Keratinocyte (primary cell): ENCODE results near the gene NRG4. TPM values are rescaled to one million over a fixed set of nuclear protein-coding genes. Genes with fewer than 3 reads are reported as not detected.

Experiments
- DNase-seq: peaks from one replicate; pipeline ENCODE4 v3.0.0-alpha.2; 2011; ENCODE audit warnings: low read depth, missing footprints, low spot score
- FAIRE-seq: peaks from 2 replicates; lab custom pipeline; 2011; peaks lifted over from hg19 to GRCh38; lab: Jason Lieb, UNC
- H2AFZ ChIP-seq: 2 replicates; pipeline ENCODE4 v1.6.0; 2012; ENCODE audit warnings: low read length, control low read depth, inconsistent platforms; ENCODE audit not compliant: control insufficient read depth
- H3K27ac ChIP-seq: 2 replicates; pipeline ENCODE4 v1.5.1; 2011; ENCODE audit warnings: low read length; ENCODE audit not compliant: control insufficient read depth, insufficient read depth
- H3K27me3 ChIP-seq: 3 replicates; pipeline ENCODE4 v1.6.0; 2011; ENCODE audit warnings: low read length; ENCODE audit not compliant: control insufficient read depth, insufficient read depth; ENCODE audit errors: extremely low read depth
- H3K36me3 ChIP-seq, 2 experiments: 2 replicates in 1 of 2; 3 replicates in 1 of 2; pipeline ENCODE4 v1.5.1; 2011; ENCODE audit warnings: low read length in 2 of 2, mild to moderate bottlenecking in 1 of 2; ENCODE audit not compliant: control insufficient read depth in 2 of 2, insufficient read depth in 2 of 2; ENCODE audit errors: extremely low read depth in 1 of 2
- H3K4me1 ChIP-seq: 3 replicates; pipeline ENCODE4 v1.5.1; 2011; ENCODE audit warnings: low read length; ENCODE audit not compliant: control insufficient read depth, insufficient read depth; ENCODE audit errors: extremely low read depth
- H3K4me2 ChIP-seq: 3 replicates; pipeline ENCODE4 v1.6.0; 2011; ENCODE audit warnings: low read depth, low read length; ENCODE audit not compliant: control insufficient read depth, insufficient read depth; ENCODE audit errors: extremely low read depth
- H3K4me3 ChIP-seq, 3 experiments: fragments of 200-600 bp in 1 of 3; sonication (generic) in 1 of 3; 2 replicates in 2 of 3; 3 replicates in 1 of 3; pipeline ENCODE4 v1.5.1; 2011 to 2016; ENCODE audit warnings: low read length in 3 of 3, mild to moderate bottlenecking in 3 of 3, control low read depth in 2 of 3, inconsistent platforms in 1 of 3, low read depth in 1 of 3, mixed read lengths in 1 of 3, mixed run types in 1 of 3, moderate library complexity in 1 of 3; ENCODE audit not compliant: control insufficient read depth in 2 of 3, insufficient read depth in 2 of 3; ENCODE audit errors: extremely low read depth in 1 of 3
- H3K79me2 ChIP-seq: 2 replicates; pipeline ENCODE4 v1.6.0; 2012; ENCODE audit warnings: low read length; ENCODE audit not compliant: control insufficient read depth, insufficient read depth
- H3K9ac ChIP-seq: 3 replicates; pipeline ENCODE4 v1.6.0; 2011; ENCODE audit warnings: low read length; ENCODE audit not compliant: control insufficient read depth, insufficient read depth; ENCODE audit errors: extremely low read depth
- H3K9me1 ChIP-seq: 3 replicates; pipeline ENCODE4 v1.6.0; 2011; ENCODE audit warnings: low read length; ENCODE audit not compliant: control insufficient read depth, insufficient read depth; ENCODE audit errors: extremely low read depth
- H3K9me3 ChIP-seq: 2 replicates; pipeline ENCODE4 v1.5.1; 2012; ENCODE audit warnings: low read depth, low read length; ENCODE audit not compliant: control insufficient read depth
- H4K20me1 ChIP-seq: 3 replicates; pipeline ENCODE4 v1.6.0; 2011; ENCODE audit warnings: low read length; ENCODE audit not compliant: control insufficient read depth, insufficient read depth; ENCODE audit errors: extremely low read depth
- CTCF ChIP-seq, 3 experiments: IDR thresholded peaks in 1 of 3; conservative IDR thresholded peaks in 1 of 3; optimal IDR thresholded peaks in 1 of 3; 2 replicates in 2 of 3; 3 replicates in 1 of 3; pipeline versions ENCODE3 to v1.5.1; 2011; ENCODE audit warnings: low read length in 3 of 3, mild to moderate bottlenecking in 3 of 3, moderate library complexity in 2 of 3, control low read depth in 1 of 3, inconsistent platforms in 1 of 3; ENCODE audit not compliant: insufficient read depth in 2 of 3; ENCODE audit errors: extremely low read depth in 1 of 3
- EZH2 ChIP-seq: IDR thresholded peaks from one replicate; pipeline ENCODE4 v1.6.1; 2012; ENCODE audit warnings: inconsistent platforms, mild to moderate bottlenecking, low read length, moderate library complexity
- dilution Hi-C: fragments of 300-500 bp; cut with MboI; formaldehyde crosslinking; loops from one replicate; pipeline ENCODE4 v1.7.0; 2020; ENCODE audit warnings: low sequenced_read_pairs; ENCODE audit not compliant: extremely low pct_ligation_motif_present
- polyA plus RNA-seq, 5 experiments: library from polyadenylated mRNA; depleted of rRNA in 3 of 5; stranded (reverse) in 3 of 5; stranded (forward) in 1 of 5; unstranded in 1 of 5; fragments of >200 nt; gene quantifications; 1 replicate in 1 of 5; 2 replicates in 3 of 5; 3 replicates in 1 of 5; pipeline versions ENCODE4 v1.2.1 to v1.2.3, GENCODE V29; 2011 to 2012; ENCODE audit warnings: missing spikeins in 2 of 5, low read depth in 1 of 5, low replicate concordance in 1 of 5

NRG4 gene
- polyA plus RNA-seq, 1 donor (not counting 4 experiments of a cell fraction or from before 2014, with no cell fraction given) = 0.96 TPM

GRCh38 chr15:76010613-76011012 is 1.6 kb downstream of the NRG4 start:
- DNase-seq (no peak), FAIRE-seq (no peak)
- H4K20me1 ChIP-seq = no peaks in the 10 kb centered on the region
- no peak overlapping the region for H3K27ac ChIP-seq
- no peaks in the 10 kb centered on the region for H3K9me3 ChIP-seq
- H3K4me2 ChIP-seq = no peak overlapping the region
- dilution Hi-C loops = no loop called here
- no peak overlapping the region for H3K4me3 ChIP-seq
- H3K27me3 ChIP-seq = no peaks in the 10 kb centered on the region
- no peaks in the 10 kb centered on the region for H3K9me1 ChIP-seq
- no peaks in the 10 kb centered on the region for H3K36me3 ChIP-seq
- H3K4me1 ChIP-seq = peaks cover 4% of the 10 kb centered on the region
- no peak for TF ChIP-seq CTCF (optimal IDR thresholded peaks at IDR 0.05 in 1 of 3, IDR thresholded peaks at IDR 0.05 in 1 of 3, conservative IDR thresholded peaks at IDR 0.05 in 1 of 3; ENCODE audit: extremely low read depth in 1 of 3, insufficient read depth in 2 of 3, low read length in 3 of 3)
- no peak for TF ChIP-seq EZH2
- no peaks in the 10 kb centered on the region for H3K79me2 ChIP-seq
- H2AFZ ChIP-seq = no peak overlapping the region
- no peak overlapping the region for H3K9ac ChIP-seq

- H3K9ac ChIP-seq = no peak overlapping the region
- no peak overlapping the region for H2AFZ ChIP-seq
- no peaks in the 10 kb centered on the region for H4K20me1 ChIP-seq
- H3K4me2 ChIP-seq = no peak overlapping the region
- H3K27ac ChIP-seq = no peak overlapping the region
- no peaks in the 10 kb centered on the region for H3K36me3 ChIP-seq
- DNase-seq = no peak
- H3K79me2 ChIP-seq = no peaks in the 10 kb centered on the region
- dilution Hi-C loops = no loop called here
- no peak overlapping the region for H3K4me3 ChIP-seq
- H3K9me1 ChIP-seq = no peaks in the 10 kb centered on the region
- no peaks in the 10 kb centered on the region for H3K9me3 ChIP-seq
- no peaks in the 10 kb centered on the region for H3K27me3 ChIP-seq
- TF ChIP-seq CTCF (optimal IDR thresholded peaks at IDR 0.05 in 1 of 3, IDR thresholded peaks at IDR 0.05 in 1 of 3, conservative IDR thresholded peaks at IDR 0.05 in 1 of 3; ENCODE audit: extremely low read depth in 1 of 3, insufficient read depth in 2 of 3, low read length in 3 of 3) = no peak
- TF ChIP-seq EZH2 = no peak
- H3K4me1 ChIP-seq = no peaks in the 10 kb centered on the region
- no peak for FAIRE-seq
These were observed 6.0 kb downstream of the NRG4 start for GRCh38 chr15:76006136-76006778.
